Stimulated activated CD8-positive, alpha-beta memory T cell treated with anti-CD3 and anti-CD28 coated beads, Interleukin-2, amount 100 ng/mL, for 1 hour (primary cell): ENCODE measurements around the gene HSPA12A.

Experiments used
- DNase-seq, 2 donors: peaks; one replicate each; pipeline ENCODE4 v3.0.0-alpha.2; 2020; ENCODE audit warnings: low read depth in 2 of 2

The HSPA12A gene

GRCh38 chr10:116770281-116770680, 27.9 kb upstream of the HSPA12A start:
- no peak for DNase-seq

- no peak for DNase-seq
Observed at GRCh38 chr10:116769791-116770190, 27.4 kb upstream of the HSPA12A start.

DNA sequence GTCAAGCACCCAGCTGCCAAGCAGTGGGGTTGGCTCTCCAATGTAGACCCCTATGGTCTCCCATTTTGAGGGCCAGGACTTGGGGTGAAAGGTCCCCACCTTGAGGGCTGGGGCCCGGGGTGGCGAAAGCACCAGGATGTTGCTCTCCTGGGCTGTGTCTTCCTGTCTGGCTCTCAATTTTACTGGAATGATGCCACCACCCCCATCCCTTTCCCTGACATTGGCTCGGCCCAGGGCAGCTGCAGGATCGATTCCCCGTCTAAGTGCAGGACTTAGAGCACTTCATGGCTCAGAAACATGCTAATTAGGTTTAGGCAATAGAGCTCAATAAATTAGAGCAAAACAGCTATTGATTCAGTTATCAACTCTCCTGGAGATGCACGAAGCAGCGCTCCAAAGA, 27.0 kb upstream of the HSPA12A start:
- no peak for DNase-seq

GRCh38 chr10:116768786-116769185, 26.4 kb upstream of the HSPA12A start:
- no peak for DNase-seq

DNA sequence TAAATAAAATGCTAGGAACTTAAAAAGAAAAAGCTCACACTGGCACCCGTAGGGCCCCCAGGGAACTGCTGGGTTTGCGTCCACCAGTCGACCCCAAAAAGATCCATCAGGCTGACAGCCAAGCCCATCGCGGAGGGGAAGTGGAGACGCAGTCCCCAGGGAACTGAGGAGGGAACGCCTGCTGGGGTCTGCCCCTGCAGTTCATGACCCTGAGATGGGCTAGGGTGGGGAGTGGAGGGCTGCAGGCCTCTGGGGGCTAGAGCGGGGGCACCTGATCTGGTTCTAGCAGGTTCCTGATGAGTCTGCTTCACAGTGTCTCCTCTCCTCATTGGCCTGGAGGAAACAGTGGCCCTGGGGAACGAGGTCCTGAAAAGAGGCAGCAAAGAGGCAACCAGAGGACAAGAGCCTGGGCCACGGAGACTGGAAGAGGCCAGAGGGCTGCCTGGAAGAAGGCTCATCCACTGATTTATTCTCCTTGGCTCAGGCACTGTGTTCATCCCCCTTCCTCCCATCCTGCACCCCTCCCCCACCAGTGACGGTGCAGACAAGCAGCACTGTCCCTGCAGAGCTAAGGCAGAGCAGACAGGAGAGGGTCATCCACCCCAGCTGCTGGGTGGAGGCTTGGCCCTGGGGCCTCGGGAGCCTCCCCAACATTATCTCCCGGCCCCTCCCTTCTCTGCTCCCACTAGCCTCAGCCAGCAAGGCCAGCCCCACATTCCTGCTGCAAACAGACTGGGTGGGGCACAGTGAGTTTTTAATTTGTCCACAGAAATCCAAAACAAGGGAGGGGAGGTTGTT, 24.7 kb upstream of the HSPA12A start:
- no peak for DNase-seq

DNA sequence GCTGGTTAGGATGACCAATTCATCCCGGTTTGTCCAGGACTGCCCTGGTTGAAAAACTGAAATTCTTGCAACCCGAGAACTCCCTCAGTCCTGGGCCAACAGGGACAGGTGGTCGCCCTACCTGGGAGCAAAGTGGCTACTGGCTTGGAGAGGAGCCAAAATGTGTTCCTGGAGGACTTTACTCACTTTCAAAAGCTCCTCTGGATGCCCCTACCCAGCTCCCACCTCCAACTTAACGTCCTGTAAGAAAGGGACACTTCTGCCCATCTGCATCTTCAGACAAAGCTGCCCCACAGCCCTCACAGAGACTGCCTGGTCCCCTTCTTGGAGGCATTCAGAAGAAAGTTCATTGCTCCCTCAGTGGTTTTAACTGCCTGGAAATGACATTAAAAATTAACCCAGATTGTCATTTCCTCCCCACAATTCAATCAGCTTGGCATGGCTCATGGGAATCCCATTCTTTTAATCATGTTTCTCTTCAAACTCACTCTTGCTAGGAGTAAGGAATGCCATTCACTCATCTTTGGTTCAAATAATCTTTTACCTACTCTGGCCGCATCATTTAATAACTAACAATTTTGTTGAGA, 24.0 kb upstream of the HSPA12A start:
- no peak for DNase-seq

GRCh38 chr10:116765648-116766081, 23.3 kb upstream of the HSPA12A start:
- DNase-seq = no peak

- DNase-seq = no peak
Observed at GRCh38 chr10:116764979-116765378, 22.6 kb upstream of the HSPA12A start.

DNA sequence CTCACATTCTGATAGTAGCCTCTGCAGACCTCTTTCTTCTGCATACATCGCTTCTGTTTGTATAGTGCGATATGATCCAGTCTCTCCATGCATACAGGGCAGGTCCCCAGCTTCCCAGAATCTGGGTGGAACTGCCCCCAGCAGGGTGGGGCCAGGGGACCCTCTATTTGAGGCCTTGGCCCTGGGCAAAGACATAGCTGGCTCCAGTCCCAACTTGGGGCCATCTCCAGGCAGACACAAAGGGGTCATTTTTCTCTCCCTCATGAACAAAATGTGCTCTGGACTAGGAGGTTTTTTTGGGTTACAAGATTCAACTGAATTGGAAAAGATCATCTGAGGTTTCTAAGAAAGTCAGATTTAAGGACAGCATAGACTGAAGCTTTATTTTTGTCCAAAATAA, 21.1 kb upstream of the HSPA12A start:
- no peak for DNase-seq

DNA sequence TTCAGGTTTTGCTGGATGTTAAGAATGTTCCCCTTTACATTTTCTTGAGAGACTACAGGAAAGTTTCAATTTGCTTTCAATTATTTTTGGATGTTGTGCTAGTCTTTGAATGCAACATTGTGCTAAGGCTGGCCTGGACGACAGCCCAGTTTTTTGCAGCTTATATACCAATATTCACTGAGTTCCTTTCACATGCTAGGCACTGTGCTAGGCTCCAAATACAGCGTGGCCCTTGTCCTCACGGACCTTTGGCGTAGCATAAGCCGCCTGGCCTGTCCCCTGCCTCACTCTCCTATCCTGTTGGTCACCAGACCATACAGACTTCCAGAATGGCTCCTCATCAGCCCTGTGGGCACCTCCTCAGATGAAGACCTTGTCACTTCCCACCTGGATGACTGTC, 19.5 kb upstream of the HSPA12A start:
- DNase-seq = no peak

DNA sequence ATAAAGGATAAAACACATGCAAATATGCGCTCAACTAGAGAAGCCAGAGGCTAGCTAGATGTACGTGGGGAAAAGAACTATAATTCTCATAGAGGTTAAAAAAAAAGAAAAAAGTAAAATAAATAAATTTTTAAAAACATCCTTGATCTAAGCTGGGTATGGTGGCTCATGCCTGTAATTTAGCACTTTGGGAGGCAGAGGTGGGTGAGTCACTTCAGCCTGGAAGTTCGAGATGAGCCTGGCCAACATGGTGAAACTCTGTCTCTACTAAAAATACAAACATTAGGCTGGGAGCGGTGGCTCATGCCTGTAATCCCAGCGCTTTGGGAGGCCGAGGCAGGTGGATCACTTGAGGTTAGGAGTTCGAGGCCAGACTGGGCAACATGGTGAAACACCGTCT, 18.6 kb upstream of the HSPA12A start:
- no peak for DNase-seq

GRCh38 chr10:116757246-116757645, 14.9 kb upstream of the HSPA12A start:
- no peak for DNase-seq

- no peak for DNase-seq
Observed at GRCh38 chr10:116756277-116756676, 13.9 kb upstream of the HSPA12A start.

DNA sequence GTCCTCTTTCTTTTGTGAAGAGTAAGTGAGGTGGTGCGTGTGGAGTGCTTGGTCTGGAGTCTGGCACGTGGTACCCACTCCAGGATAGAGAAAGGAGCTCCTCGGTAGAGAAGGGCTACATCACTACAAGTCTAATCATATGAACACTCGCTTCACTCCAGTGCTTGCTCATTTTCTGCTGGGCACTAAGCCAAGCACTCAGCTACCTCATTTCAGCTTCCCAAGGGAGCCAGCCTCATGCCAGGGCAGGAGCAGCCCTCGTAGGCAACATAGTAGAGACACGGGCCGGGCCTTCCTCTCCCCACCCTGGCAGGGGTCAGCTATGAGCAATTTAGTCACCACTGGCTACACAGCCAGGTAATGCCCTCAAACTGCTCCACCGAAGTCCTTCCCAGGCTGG, 11.4 kb upstream of the HSPA12A start:
- DNase-seq = no peak

DNA sequence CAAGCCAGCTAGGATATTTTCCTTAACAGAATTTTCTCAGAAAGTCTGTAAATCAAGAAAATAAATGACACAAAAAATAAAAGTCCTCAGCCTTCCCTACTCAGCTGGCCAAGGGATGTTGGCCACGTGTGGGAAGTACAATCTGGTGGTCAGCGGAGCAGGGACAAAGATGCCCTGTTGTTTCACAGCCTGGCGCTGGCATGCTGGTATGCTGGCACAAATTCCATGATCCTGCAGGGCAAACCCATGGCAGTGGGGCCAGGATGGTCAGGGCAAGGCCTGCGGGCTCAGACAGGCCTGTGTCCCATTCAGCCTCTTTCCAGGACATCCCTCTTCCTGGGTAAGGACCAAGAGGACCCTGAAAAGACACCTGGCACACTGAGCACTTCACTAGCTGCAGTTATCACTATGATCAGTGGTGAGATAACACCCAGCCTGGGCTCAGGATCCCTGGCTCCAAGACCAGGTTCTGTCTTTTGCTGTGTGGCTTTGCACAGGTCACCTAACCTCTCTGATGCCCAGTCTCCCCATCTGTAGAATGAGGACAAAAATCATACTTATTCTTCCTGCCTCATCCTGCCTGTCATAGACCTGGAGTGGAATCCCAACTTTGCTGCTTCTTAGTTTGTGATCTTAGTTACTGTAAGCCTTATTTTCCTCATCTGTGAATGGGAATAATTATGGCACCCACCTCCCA, 10.8 kb upstream of the HSPA12A start:
- DNase-seq = no peak

DNA sequence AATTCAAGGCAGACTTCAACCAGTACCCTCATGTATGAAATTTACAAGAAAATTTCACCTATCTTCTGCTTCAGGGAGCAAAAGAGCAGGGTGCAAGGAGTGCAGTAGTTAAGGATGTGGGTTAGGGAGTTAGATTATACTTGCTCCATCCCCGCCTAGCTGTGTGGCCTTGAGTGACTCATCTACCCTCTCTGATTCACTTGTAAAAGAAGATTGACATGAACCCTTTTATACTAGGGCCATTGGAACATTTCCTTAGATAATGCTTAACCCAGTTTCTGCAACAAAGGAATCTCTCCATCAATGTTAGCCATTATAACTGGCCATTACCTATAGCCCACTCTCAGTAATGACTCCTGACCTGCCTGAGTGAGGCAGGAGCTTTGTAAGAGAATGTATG, 10.2 kb upstream of the HSPA12A start:
- no peak for DNase-seq

GRCh38 chr10:116748471-116748870, 6.1 kb upstream of the HSPA12A start:
- DNase-seq = no peak

DNA sequence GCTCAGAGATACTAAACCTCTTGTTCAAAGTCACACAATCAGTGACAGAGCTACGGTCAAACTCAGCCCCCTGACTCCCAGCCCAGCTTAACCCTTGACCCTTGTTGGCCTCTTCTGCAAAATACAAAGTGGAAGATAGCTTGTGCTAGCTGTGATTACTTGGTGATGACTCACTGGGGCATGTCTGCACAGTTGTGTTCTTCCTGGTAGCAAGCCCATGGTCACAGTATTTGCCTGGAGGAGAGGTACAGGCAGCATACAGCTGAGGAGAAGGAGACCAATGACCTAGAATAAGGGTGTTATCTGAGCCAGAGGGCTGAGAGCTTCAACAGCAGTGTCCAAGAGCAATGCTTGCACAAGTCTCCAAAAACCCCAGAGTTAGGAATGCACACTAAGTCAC, 5.7 kb upstream of the HSPA12A start:
- DNase-seq = no peak

- no peak for DNase-seq
Observed at GRCh38 chr10:116747325-116747724, 5.0 kb upstream of the HSPA12A start.

- no peak for DNase-seq
Observed at GRCh38 chr10:116744885-116745284, 2.5 kb upstream of the HSPA12A start.

DNA sequence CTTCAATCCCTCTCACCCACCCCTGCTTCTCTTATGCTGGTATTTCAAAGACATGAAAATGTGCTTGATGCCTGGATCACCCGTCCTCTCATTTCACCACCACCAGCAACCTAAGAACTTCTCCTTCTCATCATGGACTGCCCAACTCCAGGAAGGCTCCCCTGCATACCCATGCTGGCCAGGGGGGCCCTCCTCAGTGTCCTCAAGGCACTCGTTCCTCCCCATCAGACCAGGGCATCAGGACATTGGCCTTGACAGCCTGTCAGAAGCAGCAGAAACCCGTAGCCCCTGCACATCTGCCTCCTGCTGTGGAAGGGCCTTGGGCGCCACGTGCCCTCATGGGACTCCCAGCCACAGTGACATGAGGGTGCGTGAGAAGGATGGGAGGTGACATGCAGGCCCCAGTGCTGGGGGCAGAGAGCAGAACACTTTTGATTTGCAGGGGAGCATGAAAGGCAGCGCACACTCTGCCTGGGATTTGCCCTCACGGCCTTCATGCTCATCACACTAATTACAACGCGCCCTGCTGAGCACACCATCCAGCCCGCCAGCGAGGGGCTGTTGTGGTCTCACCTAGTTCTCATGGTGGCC, 1.9 kb upstream of the HSPA12A start:
- no peak for DNase-seq

- no peak for DNase-seq
Observed at GRCh38 chr10:116743266-116744064, 1.1 kb upstream of the HSPA12A start.
